Measurements from ENCODE around the gene IL1R2. TPM values are rescaled to one million over a fixed set of nuclear protein-coding genes. Genes with fewer than 3 reads are reported as not detected.

Gene IL1R2
- total RNA-seq, 1 donor = 0.81 TPM

DNA sequence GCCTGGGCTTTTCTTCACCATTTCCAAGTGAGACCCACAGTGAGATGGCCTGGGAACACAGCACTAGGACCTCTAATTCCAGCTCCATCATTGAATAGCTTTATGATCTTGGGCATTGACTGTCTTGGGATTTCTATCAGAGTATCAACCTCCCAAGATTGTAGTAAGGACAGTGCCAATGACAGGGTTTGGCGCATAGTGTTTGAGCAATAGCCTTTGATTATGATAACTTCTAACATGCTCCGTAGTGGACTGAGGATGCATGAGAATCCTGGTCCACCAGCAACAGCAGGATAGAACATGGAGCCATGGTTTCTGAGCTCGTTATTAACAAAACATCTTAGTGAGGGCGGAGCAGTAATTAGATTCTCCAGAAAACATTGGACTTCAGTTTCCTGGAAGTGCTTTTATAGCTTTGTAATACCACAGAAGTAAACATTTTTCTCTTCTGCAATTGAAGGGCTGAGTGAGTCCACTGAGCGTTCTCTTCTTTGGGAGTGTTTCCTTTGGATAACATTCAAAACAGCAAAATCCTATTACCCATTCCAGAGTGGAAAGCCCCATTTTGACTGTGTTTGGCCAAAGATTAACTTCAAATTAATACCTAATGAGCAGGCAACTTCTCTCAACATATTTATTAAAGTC, 63.7 kb downstream of the IL1R2 start:
- DNase-seq (ENCODE audit: low read depth) = peak; percentile 86
- TF ChIP-seq, protein P1, sequence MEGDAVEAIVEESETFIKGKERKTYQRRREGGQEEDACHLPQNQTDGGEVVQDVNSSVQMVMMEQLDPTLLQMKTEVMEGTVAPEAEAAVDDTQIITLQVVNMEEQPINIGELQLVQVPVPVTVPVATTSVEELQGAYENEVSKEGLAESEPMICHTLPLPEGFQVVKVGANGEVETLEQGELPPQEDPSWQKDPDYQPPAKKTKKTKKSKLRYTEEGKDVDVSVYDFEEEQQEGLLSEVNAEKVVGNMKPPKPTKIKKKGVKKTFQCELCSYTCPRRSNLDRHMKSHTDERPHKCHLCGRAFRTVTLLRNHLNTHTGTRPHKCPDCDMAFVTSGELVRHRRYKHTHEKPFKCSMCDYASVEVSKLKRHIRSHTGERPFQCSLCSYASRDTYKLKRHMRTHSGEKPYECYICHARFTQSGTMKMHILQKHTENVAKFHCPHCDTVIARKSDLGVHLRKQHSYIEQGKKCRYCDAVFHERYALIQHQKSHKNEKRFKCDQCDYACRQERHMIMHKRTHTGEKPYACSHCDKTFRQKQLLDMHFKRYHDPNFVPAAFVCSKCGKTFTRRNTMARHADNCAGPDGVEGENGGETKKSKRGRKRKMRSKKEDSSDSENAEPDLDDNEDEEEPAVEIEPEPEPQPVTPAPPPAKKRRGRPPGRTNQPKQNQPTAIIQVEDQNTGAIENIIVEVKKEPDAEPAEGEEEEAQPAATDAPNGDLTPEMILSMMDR (IDR thresholded peaks at IDR 0.05; ENCODE audit: insufficient read depth, low read length) = no peak
- no peak overlapping the region for H3K4me3 ChIP-seq (ENCODE audit: low read depth, low read length)

- DNase-seq (ENCODE audit: low read depth) = peak; percentile 87
- TF ChIP-seq, protein P1 (IDR thresholded peaks at IDR 0.05; ENCODE audit: insufficient read depth, low read length) = no peak
- no peak overlapping the region for H3K4me3 ChIP-seq (ENCODE audit: low read depth, low read length)
Measured at GRCh38 chr2:102056079-102056581, 64.4 kb downstream of the IL1R2 start.

DNA sequence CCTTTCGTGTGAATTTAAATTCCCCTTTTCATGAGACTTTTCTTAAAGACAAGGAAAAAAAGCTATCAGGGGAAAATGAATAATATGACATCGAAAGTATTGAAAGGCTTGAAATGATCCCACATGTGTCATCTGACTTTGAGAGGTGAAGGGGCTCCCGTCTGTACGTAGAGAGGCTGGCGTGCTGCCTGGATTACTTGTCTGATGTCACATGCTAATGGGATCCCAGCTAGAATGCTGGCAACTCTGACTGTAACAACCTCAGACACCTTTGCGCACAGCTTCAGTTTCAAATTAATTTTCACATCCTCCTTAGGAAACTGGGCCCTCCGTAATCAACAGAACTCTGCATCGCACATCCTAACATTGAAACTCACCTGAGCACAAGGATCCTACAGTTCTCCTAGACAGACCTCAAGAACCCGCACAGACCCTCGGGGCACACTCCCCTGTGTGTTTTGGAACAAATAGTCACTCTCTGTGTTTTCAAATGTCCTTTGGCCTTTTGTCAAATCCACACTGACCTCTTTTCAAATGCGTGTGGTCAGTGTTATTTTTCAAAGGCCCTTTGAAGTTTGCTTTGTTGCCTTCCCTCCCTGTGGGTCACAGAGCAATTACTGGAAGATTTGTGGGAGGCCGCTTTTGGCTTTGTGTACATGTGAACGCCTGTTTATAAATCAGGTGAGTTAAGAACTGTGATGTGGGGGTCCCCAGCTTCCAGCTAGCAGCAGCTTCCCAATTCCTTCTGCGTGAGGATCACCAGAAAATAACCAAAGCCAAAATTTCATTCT, 65.9 kb downstream of the IL1R2 start:
- no peak overlapping the region for H3K4me3 ChIP-seq (ENCODE audit: low read depth, low read length)
- TF ChIP-seq, protein P1 (IDR thresholded peaks at IDR 0.05; ENCODE audit: insufficient read depth, low read length) = no peak
- DNase-seq (ENCODE audit: low read depth) = no peak

GRCh38 chr2:102058293-102058833, 66.6 kb downstream of the IL1R2 start:
- no peak overlapping the region for H3K4me3 ChIP-seq (ENCODE audit: low read depth, low read length)
- no peak for DNase-seq (ENCODE audit: low read depth)
- TF ChIP-seq, protein P1 (IDR thresholded peaks at IDR 0.05; ENCODE audit: insufficient read depth, low read length) = no peak

DNA sequence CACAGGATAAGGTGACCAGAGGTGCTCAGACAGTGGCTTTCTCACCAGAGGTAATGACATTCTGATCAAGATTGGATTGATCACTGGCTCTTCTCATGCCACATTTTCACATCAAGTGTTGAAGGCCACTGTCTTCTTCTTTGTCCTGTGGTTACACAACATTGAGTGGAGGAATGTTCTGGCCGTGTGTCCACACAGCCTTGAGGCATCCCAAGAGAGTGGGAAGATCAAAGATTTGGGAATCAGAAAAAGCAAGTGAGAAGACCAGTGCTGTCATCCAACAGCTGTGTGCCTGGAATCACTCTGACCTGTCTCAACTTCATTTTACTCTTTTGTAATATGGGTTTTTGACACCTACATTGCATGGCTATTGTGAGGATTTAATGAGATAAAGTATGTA, 67.4 kb downstream of the IL1R2 start:
- H3K4me3 ChIP-seq (ENCODE audit: low read depth, low read length) = no peak overlapping the region
- no peak for DNase-seq (ENCODE audit: low read depth)
- TF ChIP-seq, protein P1 (IDR thresholded peaks at IDR 0.05; ENCODE audit: insufficient read depth, low read length) = no peak

DNA sequence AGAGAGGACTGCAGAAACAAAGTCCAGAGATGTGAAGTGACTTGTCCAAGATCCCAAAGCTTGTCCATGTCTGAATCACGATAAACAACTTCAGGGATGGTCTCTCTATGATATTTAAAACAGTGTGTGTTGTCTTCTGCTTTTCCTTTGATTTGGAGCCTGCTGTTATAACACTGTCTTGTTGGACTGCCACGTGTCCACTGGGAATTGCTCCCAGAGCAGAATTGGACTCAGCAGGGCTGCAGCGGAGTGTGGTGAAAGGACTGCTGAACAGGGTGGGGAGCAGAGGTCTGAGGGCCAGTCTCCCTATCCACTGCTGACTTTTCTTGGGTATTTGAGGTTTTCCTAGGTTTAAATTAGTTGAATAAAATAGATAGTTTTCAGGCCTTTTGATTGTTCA, 68.3 kb downstream of the IL1R2 start:
- TF ChIP-seq, protein P1 (IDR thresholded peaks at IDR 0.05; ENCODE audit: insufficient read depth, low read length) = no peak
- DNase-seq (ENCODE audit: low read depth) = no peak
- H3K4me3 ChIP-seq (ENCODE audit: low read depth, low read length) = no peak overlapping the region

Data from fibroblast of the aortic adventitia (primary cell).